Measurements from ENCODE around the gene NMRAL1. TPM values are rescaled to one million over a fixed set of nuclear protein-coding genes. Genes with fewer than 3 reads are reported as not detected.

The NMRAL1 gene
- total RNA-seq, 1 donor from 2014 or later, result 44.0 TPM

- peaks cover 2% of the 10 kb centered on the region for H3K9me3 Mint-ChIP-seq (ENCODE audit: low read depth)
- no peaks in the 10 kb centered on the region for H3K36me3 Mint-ChIP-seq (ENCODE audit: low read depth)
- peak; percentile 96 for DNase-seq (ENCODE audit: low spot score)
- H3K4me1 Mint-ChIP-seq (ENCODE audit: low read depth), result peaks cover 34% of the 10 kb centered on the region
- H3K4me3 Mint-ChIP-seq (ENCODE audit: unreplicated experiment), result peak within 1 kb of the TSS; percentile 82
- H3K27ac Mint-ChIP-seq (ENCODE audit: unreplicated experiment), result peak within 1 kb of the TSS; percentile 89
- peak; percentile 75 for TF ChIP-seq CTCF (IDR thresholded peaks at IDR 0.05)
- no peaks in the 10 kb centered on the region for H3K27me3 Mint-ChIP-seq (ENCODE audit: low read depth)
Measured at GRCh38 chr16:4475880-4476788, 1.7 kb upstream of the NMRAL1 start, which contains the start of gene HMOX2. TSS of gene HMOX2 (plus strand) at chr16:4476398. CDS start at chr16:4505525, 29,127 bp downstream.

GRCh38 chr16:4472880-4473279 is 1.5 kb downstream of the NMRAL1 start:
- Mint-ChIP-seq H3K27me3 (ENCODE audit: low read depth) (no peaks in the 10 kb centered on the region), H3K36me3 (ENCODE audit: low read depth) (peaks cover 3% of the 10 kb centered on the region), H3K4me1 (ENCODE audit: low read depth) (peaks cover 29% of the 10 kb centered on the region), H3K4me3 (ENCODE audit: unreplicated experiment) (no peak overlapping the region), H3K27ac (ENCODE audit: unreplicated experiment) (no peak overlapping the region), H3K9me3 (ENCODE audit: low read depth) (peaks cover 2% of the 10 kb centered on the region)
- TF ChIP-seq CTCF (IDR thresholded peaks at IDR 0.05), result no peak
- no peak for DNase-seq (ENCODE audit: low spot score)

- TF ChIP-seq CTCF (IDR thresholded peaks at IDR 0.05), result no peak
- Mint-ChIP-seq H3K27ac (ENCODE audit: unreplicated experiment) (no peak overlapping the region), H3K27me3 (ENCODE audit: low read depth) (no peaks in the 10 kb centered on the region), H3K36me3 (ENCODE audit: low read depth) (peaks cover 4% of the 10 kb centered on the region), H3K4me1 (ENCODE audit: low read depth) (peaks cover 19% of the 10 kb centered on the region), H3K4me3 (ENCODE audit: unreplicated experiment) (no peak overlapping the region), H3K9me3 (ENCODE audit: low read depth) (peaks cover 2% of the 10 kb centered on the region)
- no peak for DNase-seq (ENCODE audit: low spot score)
Measured at GRCh38 chr16:4471869-4472268, 2.6 kb downstream of the NMRAL1 start.

- no peak overlapping the region for H3K4me3 Mint-ChIP-seq (ENCODE audit: unreplicated experiment)
- peaks cover 15% of the 10 kb centered on the region for H3K4me1 Mint-ChIP-seq (ENCODE audit: low read depth)
- DNase-seq (ENCODE audit: low spot score), result no peak
- H3K9me3 Mint-ChIP-seq (ENCODE audit: low read depth), result no peaks in the 10 kb centered on the region
- H3K27ac Mint-ChIP-seq (ENCODE audit: unreplicated experiment), result no peak overlapping the region
- peaks cover 14% of the 10 kb centered on the region for H3K36me3 Mint-ChIP-seq (ENCODE audit: low read depth)
- no peaks in the 10 kb centered on the region for H3K27me3 Mint-ChIP-seq (ENCODE audit: low read depth)
- no peak for TF ChIP-seq CTCF (IDR thresholded peaks at IDR 0.05)
Measured at GRCh38 chr16:4468972-4469371, 5.5 kb downstream of the NMRAL1 start.

GRCh38 chr16:4467916-4468315 is 6.5 kb downstream of the NMRAL1 start:
- Mint-ChIP-seq H3K27ac (ENCODE audit: unreplicated experiment) (no peak overlapping the region), H3K9me3 (ENCODE audit: low read depth) (no peaks in the 10 kb centered on the region), H3K4me1 (ENCODE audit: low read depth) (peaks cover 10% of the 10 kb centered on the region), H3K36me3 (ENCODE audit: low read depth) (peaks cover 14% of the 10 kb centered on the region), H3K27me3 (ENCODE audit: low read depth) (no peaks in the 10 kb centered on the region), H3K4me3 (ENCODE audit: unreplicated experiment) (no peak overlapping the region)
- DNase-seq (ENCODE audit: low spot score), result no peak
- no peak for TF ChIP-seq CTCF (IDR thresholded peaks at IDR 0.05)

Data from chondrocyte (in vitro differentiated cells).